ENCODE measurements around the gene MCU.

GRCh38 chr10:72695496-72695895 lies 3.6 kb downstream of the MCU start:
- TF ChIP-seq, protein P1, sequence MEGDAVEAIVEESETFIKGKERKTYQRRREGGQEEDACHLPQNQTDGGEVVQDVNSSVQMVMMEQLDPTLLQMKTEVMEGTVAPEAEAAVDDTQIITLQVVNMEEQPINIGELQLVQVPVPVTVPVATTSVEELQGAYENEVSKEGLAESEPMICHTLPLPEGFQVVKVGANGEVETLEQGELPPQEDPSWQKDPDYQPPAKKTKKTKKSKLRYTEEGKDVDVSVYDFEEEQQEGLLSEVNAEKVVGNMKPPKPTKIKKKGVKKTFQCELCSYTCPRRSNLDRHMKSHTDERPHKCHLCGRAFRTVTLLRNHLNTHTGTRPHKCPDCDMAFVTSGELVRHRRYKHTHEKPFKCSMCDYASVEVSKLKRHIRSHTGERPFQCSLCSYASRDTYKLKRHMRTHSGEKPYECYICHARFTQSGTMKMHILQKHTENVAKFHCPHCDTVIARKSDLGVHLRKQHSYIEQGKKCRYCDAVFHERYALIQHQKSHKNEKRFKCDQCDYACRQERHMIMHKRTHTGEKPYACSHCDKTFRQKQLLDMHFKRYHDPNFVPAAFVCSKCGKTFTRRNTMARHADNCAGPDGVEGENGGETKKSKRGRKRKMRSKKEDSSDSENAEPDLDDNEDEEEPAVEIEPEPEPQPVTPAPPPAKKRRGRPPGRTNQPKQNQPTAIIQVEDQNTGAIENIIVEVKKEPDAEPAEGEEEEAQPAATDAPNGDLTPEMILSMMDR (conservative IDR thresholded peaks at IDR 0.05; ENCODE audit: low read length), result no peak
- no peak for TF ChIP-seq EZH2phosphoT487 (IDR thresholded peaks at IDR 0.05; ENCODE audit: borderline replicate concordance, low read depth, low read length)
